CD4-positive, alpha-beta T cell (primary cell): ENCODE results near the gene C8B. TPM values are rescaled to one million over a fixed set of nuclear protein-coding genes. Genes with fewer than 3 reads are reported as not detected.

ENCODE experiments used
- ATAC-seq: fragments of 200-7000 bp; cut with Tn5 transposase; one replicate; pipeline ENCODE4 v1.10.0; 2022; ENCODE audit warnings: mild to moderate bottlenecking; ENCODE audit not compliant: poor library complexity
- CTCF ChIA-PET: fragments of 350-600 bp; sonication (Branson Sonifier 250); formaldehyde crosslinking; loops from one replicate; lab custom pipeline; 2021; ENCODE audit warnings: antibody characterized with exemption, inconsistent platforms; lab: Charles Lee
- POLR2A ChIA-PET: fragments of 350-600 bp; sonication (Branson Sonifier 250); formaldehyde crosslinking; loops from one replicate; lab custom pipeline; 2021; ENCODE audit warnings: antibody characterized with exemption, inconsistent platforms; lab: Charles Lee
- DNase-seq, 14 experiments: peaks; one replicate each; pipeline ENCODE4 v3.0.0-alpha.2; 2013 to 2020; ENCODE audit warnings: mixed read lengths in 2 of 14
- H3K27ac ChIP-seq, 2 donors: one replicate each; pipeline versions ENCODE4 v1.5.1 to v1.7.0; 2013; ENCODE audit warnings: low read length in 2 of 2, low read depth in 1 of 2, mild to moderate bottlenecking in 1 of 2
- H3K27me3 ChIP-seq, 2 experiments: 1 replicate in 1 of 2; 2 replicates in 1 of 2; pipeline versions ENCODE4 v1.6.1 to v1.7.0; 2013; ENCODE audit warnings: low read length in 2 of 2, control low read depth in 1 of 2, mild to moderate bottlenecking in 1 of 2, moderate library complexity in 1 of 2; ENCODE audit not compliant: insufficient read depth in 2 of 2, control insufficient read depth in 1 of 2
- H3K36me3 ChIP-seq: one replicate; pipeline ENCODE4 v1.6.1; 2013; ENCODE audit warnings: low read length, control low read depth; ENCODE audit not compliant: insufficient read depth
- H3K4me1 ChIP-seq: one replicate; pipeline ENCODE4 v1.6.1; 2013; ENCODE audit warnings: low read length, control low read depth; ENCODE audit not compliant: insufficient read depth
- H3K4me3 ChIP-seq: one replicate; pipeline ENCODE4 v1.5.1; 2013; ENCODE audit warnings: mild to moderate bottlenecking, low read length, moderate library complexity
- H3K9me3 ChIP-seq, 2 experiments: 1 replicate in 1 of 2; 2 replicates in 1 of 2; pipeline versions ENCODE4 v1.6.1 to v1.7.0; 2013; ENCODE audit warnings: low read length in 2 of 2, mild to moderate bottlenecking in 2 of 2, control low read depth in 1 of 2, moderate library complexity in 1 of 2; ENCODE audit not compliant: control insufficient read depth in 1 of 2, insufficient read depth in 1 of 2
- H3K27ac Mint-ChIP-seq: one replicate; pipeline ENCODE4 v1.8.0; 2020; ENCODE audit warnings: mixed read lengths
- H3K27me3 Mint-ChIP-seq: one replicate; pipeline ENCODE4 v1.8.0; 2021; ENCODE audit warnings: mixed read lengths
- H3K36me3 Mint-ChIP-seq: one replicate; pipeline ENCODE4 v1.8.0; 2021; ENCODE audit warnings: low read depth, mixed read lengths
- H3K4me1 Mint-ChIP-seq: one replicate; pipeline ENCODE4 v1.8.0; 2021; ENCODE audit warnings: low read depth, mixed read lengths
- H3K4me3 Mint-ChIP-seq: one replicate; pipeline ENCODE4 v1.8.0; 2020; ENCODE audit warnings: mild to moderate bottlenecking, mixed read lengths
- H3K9me3 Mint-ChIP-seq: one replicate; pipeline ENCODE4 v1.8.0; 2020; ENCODE audit warnings: mixed read lengths
- intact Hi-C, 2 experiments: fragments of 100-400 bp; cut with DNase I in 1 of 2; cut with micrococcal nuclease in 1 of 2; formaldehyde crosslinking; loops; one replicate each; pipeline versions ENCODE4 v1.15.1 to v1.9.0; 2023 to 2025; cut with DNase I, micrococcal nuclease
- total RNA-seq, 174 experiments: library from RNA in 2 of 174; stranded (reverse) in 2 of 174; gene quantifications; one replicate each; pipeline ENCODE4 v1.2.3 and lab custom pipeline; 2021 to 2026
- TF ChIP-seq, protein P1 (sequence below): fragments of 200-600 bp; IDR thresholded peaks from one replicate; pipeline ENCODE4 v1.8.0; 2022; ENCODE audit warnings: antibody characterized with exemption, mild to moderate bottlenecking

Gene C8B
- total RNA-seq, 2 experiments from 2014 or later = not detected

DNA sequence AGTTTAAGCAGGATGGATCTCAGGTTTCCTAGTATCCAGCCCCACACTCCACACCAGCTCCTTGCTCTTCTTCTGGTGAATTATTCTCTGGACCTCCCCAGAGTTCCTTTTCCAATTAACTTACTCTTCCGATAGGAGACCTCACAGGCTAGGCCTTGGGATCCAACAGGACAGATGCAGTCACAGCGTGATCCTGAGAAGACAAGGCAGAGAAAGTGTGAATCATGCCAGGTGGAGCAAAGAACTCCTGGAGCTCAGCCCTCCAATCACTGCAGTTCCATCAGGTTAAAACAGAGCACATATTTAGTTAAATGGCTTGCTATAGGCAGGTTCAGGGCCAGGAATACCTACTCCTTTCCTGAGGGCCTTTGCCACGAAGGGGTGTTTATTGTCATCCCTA lies 34.1 kb downstream of the C8B start:
- ATAC-seq (no peak), DNase-seq (no peak)
- intact Hi-C loops = no loop called here

DNA sequence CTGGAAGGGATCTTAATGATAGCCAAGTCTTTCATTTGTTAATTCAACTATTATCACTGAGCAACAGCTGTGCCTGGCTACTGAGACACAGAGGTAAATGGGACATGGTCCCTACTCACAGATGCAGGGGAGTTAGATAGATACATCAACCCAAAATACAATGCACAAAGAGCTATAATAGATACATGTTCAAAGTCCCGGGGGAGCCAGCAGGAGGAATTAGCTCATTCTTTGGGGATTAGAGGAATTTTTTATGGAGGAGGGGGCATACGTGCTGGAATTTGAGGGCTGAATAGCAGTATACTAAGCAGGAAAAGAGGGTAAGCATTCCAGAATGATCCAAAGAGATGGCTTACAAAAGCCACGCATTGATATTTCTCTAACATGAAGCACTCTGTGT lies 34.6 kb downstream of the C8B start:
- Histone ChIP-seq H3K27me3 (no peaks in the 10 kb centered on the region), H3K9me3 (no peaks in the 10 kb centered on the region), H3K4me3 (no peak overlapping the region), H3K36me3 (no peaks in the 10 kb centered on the region), H3K4me1 (no peaks in the 10 kb centered on the region), H3K27ac (no peak overlapping the region)
- no peak for DNase-seq
- Mint-ChIP-seq H3K9me3 (no peaks in the 10 kb centered on the region), H3K27ac (no peak overlapping the region), H3K4me1 (no peaks in the 10 kb centered on the region), H3K36me3 (no peaks in the 10 kb centered on the region), H3K27me3 (peaks cover 12% of the 10 kb centered on the region), H3K4me3 (no peak overlapping the region)
- no peak for ATAC-seq
- TF ChIP-seq, protein P1, sequence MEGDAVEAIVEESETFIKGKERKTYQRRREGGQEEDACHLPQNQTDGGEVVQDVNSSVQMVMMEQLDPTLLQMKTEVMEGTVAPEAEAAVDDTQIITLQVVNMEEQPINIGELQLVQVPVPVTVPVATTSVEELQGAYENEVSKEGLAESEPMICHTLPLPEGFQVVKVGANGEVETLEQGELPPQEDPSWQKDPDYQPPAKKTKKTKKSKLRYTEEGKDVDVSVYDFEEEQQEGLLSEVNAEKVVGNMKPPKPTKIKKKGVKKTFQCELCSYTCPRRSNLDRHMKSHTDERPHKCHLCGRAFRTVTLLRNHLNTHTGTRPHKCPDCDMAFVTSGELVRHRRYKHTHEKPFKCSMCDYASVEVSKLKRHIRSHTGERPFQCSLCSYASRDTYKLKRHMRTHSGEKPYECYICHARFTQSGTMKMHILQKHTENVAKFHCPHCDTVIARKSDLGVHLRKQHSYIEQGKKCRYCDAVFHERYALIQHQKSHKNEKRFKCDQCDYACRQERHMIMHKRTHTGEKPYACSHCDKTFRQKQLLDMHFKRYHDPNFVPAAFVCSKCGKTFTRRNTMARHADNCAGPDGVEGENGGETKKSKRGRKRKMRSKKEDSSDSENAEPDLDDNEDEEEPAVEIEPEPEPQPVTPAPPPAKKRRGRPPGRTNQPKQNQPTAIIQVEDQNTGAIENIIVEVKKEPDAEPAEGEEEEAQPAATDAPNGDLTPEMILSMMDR = no peak
- ChIA-PET CTCF (interaction anchor here (0.7 kb wide), 1 partner anchor 15 kb away, joined by 3 read pairs; no protein-coding TSS in a partner anchor), POLR2A (no interaction called here)
- intact Hi-C loops = no loop called here

More for the DNA sequence above, 34.1 kb downstream of the C8B start:
- no peaks in the 10 kb centered on the region for H3K9me3 Mint-ChIP-seq
- ChIA-PET CTCF (no interaction called here), POLR2A (no interaction called here)
- Histone ChIP-seq H3K27ac (no peak overlapping the region), H3K36me3 (no peaks in the 10 kb centered on the region), H3K4me1 (no peaks in the 10 kb centered on the region), H3K9me3 (no peaks in the 10 kb centered on the region), H3K27me3 (no peaks in the 10 kb centered on the region), H3K4me3 (no peak overlapping the region)
- H3K27ac Mint-ChIP-seq = no peak overlapping the region
- H3K4me3 Mint-ChIP-seq = no peak overlapping the region
- no peaks in the 10 kb centered on the region for H3K36me3 Mint-ChIP-seq
- TF ChIP-seq, protein P1 = no peak
- H3K27me3 Mint-ChIP-seq = peaks cover 9% of the 10 kb centered on the region
- H3K4me1 Mint-ChIP-seq = no peaks in the 10 kb centered on the region

DNA sequence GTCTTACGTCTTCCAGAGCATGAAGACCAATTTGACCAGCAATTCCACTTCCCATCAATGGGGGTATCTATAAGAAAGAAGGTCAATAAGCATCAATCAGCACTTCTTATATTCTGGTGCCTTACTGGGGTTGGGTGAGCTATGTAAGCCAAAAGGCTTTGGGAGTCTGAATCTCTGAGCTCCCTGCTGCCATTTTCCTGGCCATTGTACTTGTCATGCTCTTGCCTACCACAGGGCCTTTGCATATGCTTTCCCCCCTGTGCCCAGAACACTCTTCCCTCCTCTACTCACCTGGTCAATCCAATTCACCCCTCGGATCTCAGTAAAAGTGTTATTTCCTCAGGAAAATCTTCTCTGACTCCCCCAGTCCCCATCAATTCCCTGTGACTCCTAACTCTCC lies 36.3 kb downstream of the C8B start:
- intact Hi-C loops = loop anchor here in 1 of 2 experiments (10.0 kb wide), 1 partner anchor 65 kb away; no protein-coding TSS in a partner anchor
- no peak for ATAC-seq
- CTCF ChIA-PET = no interaction called here

More for the DNA sequence above, 36.3 kb downstream of the C8B start:
- no peaks in the 10 kb centered on the region for H3K9me3 Mint-ChIP-seq
- DNase-seq = no peak
- Histone ChIP-seq H3K27me3 (no peaks in the 10 kb centered on the region), H3K4me3 (no peak overlapping the region), H3K36me3 (no peaks in the 10 kb centered on the region), H3K27ac (no peak overlapping the region), H3K4me1 (no peaks in the 10 kb centered on the region), H3K9me3 (no peaks in the 10 kb centered on the region)
- peaks cover 22% of the 10 kb centered on the region for H3K27me3 Mint-ChIP-seq
- POLR2A ChIA-PET = no interaction called here
- TF ChIP-seq, protein P1 = no peak
- H3K27ac Mint-ChIP-seq = no peak overlapping the region
- H3K4me3 Mint-ChIP-seq = no peak overlapping the region
- H3K36me3 Mint-ChIP-seq = no peaks in the 10 kb centered on the region
- no peaks in the 10 kb centered on the region for H3K4me1 Mint-ChIP-seq
